Retinal pigment epithelial cell (primary cell): Measurements from ENCODE around the gene MYLK.
A peak's percentile ranks its signal among the peaks of the same experiment; 100 is the strongest.

Experiments
- DNase-seq: peaks from one replicate; pipeline ENCODE4 v3.0.0-alpha.2; 2010; ENCODE audit warnings: low read depth
- H3K4me3 ChIP-seq: 2 replicates; pipeline ENCODE4 v1.5.1; 2011; ENCODE audit warnings: mild to moderate bottlenecking, low read length, control low read depth, moderate library complexity
- CTCF ChIP-seq: conservative IDR thresholded peaks from 2 replicates; pipeline ENCODE4 v1.5.1; 2011; ENCODE audit warnings: low read depth, low read length, control low read depth, inconsistent platforms

The MYLK gene

GRCh38 chr3:123595396-123596180, 288.5 kb downstream of the MYLK start:
- DNase-seq: no peak
- H3K4me3 ChIP-seq: no peak overlapping the region
- no peak for TF ChIP-seq CTCF

DNA sequence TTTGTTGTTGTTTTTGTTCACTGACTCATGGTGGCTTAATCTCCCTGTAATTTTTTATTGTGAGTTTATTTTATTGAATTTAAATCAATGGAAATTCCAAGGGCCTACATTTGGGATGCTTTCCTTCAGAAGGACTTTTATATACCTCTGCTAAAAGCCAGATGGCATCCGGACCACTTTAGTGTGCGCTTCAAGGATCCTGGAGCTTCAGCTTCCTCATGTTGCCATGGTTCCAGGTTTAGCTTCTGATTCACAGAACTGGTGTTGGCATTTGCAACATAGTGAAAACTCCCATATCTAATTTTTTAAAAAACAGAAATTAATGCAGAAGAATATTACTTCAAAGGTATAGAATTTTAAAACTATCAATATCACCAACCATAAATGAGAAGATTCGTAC, 290.8 kb downstream of the MYLK start:
- DNase-seq: no peak
- TF ChIP-seq CTCF: no peak
- H3K4me3 ChIP-seq: no peak overlapping the region

DNA sequence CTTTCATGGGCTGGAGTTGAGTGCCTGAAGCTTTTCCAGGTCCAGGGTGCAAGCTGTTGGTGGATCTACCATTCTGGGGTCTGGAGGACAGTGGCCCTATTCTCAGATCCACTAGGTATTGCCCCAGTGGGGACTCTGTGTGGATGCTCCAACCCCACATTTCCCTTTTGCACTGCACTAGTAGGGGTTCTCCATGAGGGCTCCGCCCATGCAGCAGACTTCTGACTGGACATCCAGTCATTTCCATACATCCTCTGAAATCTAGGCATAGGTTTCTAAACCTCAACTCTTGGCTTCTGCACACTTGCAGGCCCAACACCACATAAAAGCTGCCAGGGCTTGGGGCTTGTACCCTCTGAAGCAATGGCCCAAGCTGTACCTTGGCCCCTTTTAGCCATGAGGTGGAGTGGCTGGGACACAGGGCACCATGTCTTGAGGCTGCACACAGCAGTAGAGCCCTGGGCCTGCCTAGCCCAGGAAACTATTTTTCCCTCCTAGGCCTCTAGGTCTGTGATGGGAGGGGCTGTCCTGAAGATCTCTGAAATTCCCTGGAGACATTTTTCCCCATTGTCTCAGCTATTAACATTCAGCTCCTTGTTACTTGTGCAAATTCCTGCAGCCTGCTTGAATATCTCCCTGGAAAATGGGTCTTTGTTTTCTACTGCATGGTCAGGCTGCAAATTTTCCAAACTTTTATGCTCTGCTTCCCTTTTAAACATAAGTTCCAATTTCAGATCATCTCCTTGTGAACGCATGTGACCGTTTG, 293.3 kb downstream of the MYLK start:
- TF ChIP-seq CTCF: no peak
- H3K4me3 ChIP-seq: no peak overlapping the region
- no peak for DNase-seq

DNA sequence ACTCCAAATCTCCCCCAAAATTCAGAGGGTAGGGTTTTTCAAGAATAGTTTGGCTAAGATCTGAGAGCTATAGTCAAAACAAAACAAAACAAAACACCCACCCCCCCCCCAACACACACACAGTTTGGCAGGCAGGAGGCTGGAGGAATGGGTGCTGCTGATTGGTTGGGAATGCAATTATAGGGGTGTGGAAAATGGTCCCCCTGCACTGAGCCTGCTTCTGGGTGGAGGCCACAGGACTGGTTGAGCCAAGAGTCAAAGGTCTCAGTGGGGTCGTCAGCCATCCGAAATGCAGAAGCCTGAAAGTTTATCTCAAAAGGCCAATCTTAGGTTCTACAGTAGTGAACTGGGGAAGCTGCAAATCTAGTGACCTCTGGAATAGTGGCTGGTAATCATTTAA, 296.7 kb downstream of the MYLK start:
- no peak for TF ChIP-seq CTCF
- no peak overlapping the region for H3K4me3 ChIP-seq
- no peak for DNase-seq

GRCh38 chr3:123586968-123587367, 297.2 kb downstream of the MYLK start:
- no peak overlapping the region for H3K4me3 ChIP-seq
- no peak for TF ChIP-seq CTCF
- no peak for DNase-seq

DNA sequence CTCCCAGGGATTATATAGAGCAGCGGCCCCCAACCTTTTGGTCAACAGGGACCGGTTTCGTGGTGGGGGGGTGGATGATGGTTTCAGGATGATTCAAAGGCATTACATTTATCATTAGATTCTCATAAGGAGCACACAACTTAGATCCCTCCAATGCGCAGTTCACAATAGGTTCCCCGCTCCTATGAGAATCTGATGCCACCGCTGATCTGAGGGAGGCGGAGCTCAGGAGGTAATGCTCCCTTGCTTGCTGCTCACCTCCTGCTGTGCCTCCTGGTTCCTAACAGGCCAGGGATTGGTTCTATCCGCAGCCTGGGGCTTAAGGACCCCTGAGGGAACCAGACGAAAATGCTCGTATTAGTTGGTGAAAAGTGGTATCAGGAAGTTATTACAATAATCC, 298.0 kb downstream of the MYLK start:
- DNase-seq: no peak
- TF ChIP-seq CTCF: no peak
- H3K4me3 ChIP-seq: peak overlapping the region; percentile 65
